D721Med (cell line): ENCODE results near the gene TENT5C.

ENCODE experiments used
- DNase-seq: peaks from one replicate; pipeline ENCODE4 v3.0.0; 2011; ENCODE audit warnings: low spot score; ENCODE audit not compliant: insufficient read length
- FAIRE-seq: peaks from 2 replicates; lab custom pipeline; 2011; peaks lifted over from hg19 to GRCh38; lab: Jason Lieb, UNC
- CTCF ChIP-seq: IDR thresholded peaks from 2 replicates; pipeline ENCODE4 v1.5.1; 2012; ENCODE audit warnings: mild to moderate bottlenecking, control low read depth; ENCODE audit not compliant: insufficient read depth; ENCODE audit errors: missing control alignments

TENT5C gene

DNA sequence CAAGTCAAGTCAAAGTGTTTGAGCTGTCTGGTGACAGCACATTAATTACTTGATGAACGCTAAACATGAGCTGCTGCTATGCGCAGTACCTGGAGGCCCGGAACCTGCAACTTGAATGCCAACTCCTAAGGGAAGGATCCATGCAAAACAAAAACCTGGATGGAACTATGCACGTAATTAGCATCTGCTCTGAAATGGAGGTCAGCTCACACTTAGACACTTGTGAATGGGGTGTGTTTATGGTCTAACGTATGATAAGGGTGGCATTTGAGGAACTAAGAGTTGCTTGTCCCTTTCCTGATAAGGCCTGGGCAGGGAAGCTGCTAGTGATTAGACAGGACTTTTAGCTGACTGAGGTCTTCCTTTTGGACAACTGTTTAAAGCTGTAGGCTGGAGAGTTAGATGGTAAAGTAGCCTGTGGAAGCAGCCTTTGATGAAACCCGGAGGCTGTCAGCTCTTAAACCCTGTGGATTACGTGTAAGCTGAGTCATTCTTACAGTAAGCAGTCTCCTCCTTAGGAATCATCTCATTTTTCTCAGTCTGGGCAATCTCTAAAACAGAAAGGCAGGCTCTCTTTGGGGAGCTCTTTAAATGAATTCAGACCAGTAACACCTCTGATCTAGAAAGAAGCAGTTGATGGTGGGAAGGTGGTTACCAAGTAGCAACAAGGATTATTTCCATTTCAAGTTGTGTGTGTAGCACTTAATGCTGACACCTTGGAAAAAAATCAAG, 6.8 kb downstream of the TENT5C start:
- TF ChIP-seq CTCF = no peak
- DNase-seq (no peak), FAIRE-seq (no peak)

GRCh38 chr1:117613249-117613968, 7.6 kb downstream of the TENT5C start:
- no peak for FAIRE-seq
- DNase-seq = no peak
- no peak for TF ChIP-seq CTCF

- no peak for TF ChIP-seq CTCF
- DNase-seq = no peak
- FAIRE-seq = no peak
Measured at GRCh38 chr1:117613969-117614729, 8.3 kb downstream of the TENT5C start.

- FAIRE-seq (no peak), DNase-seq (no peak)
Measured at GRCh38 chr1:117615474-117615873, 9.6 kb downstream of the TENT5C start.

GRCh38 chr1:117616356-117616755, 10.5 kb downstream of the TENT5C start:
- TF ChIP-seq CTCF = no peak
- DNase-seq (no peak), FAIRE-seq (no peak)

More at GRCh38 chr1:117615474-117615873, 9.6 kb downstream of the TENT5C start:
- TF ChIP-seq CTCF = no peak

- TF ChIP-seq CTCF = no peak
- DNase-seq (no peak), FAIRE-seq (no peak)
Measured at GRCh38 chr1:117616967-117617366, 11.1 kb downstream of the TENT5C start.
